Right lobe of liver (tissue), 6 donors: Measurements from ENCODE around the gene TNFRSF14. TPM values are rescaled to one million over a fixed set of nuclear protein-coding genes. Genes with fewer than 3 reads are reported as not detected.

Experiments
- ATAC-seq, 4 donors: fragments of 200-7000 bp; cut with Tn5 transposase; one replicate each; pipeline ENCODE4 v1.9.1; 2020; ENCODE audit warnings: mild to moderate bottlenecking in 4 of 4, moderate library complexity in 4 of 4
- DNase-seq, 3 donors: peaks; one replicate each; pipeline ENCODE4 v3.0.0-alpha.2; 2020
- H3K27ac ChIP-seq, 3 donors: fragments of 200-600 bp; one replicate each; pipeline ENCODE4 v1.8.0; 2022
- H3K27me3 ChIP-seq, 2 donors: fragments of 200-600 bp; one replicate each; pipeline ENCODE4 v1.8.0; 2022
- H3K36me3 ChIP-seq, 4 donors: fragments of 200-600 bp; sonication (generic) in 1 of 4; one replicate each; pipeline versions ENCODE4 v1.5.1 to v1.8.0; 2017 to 2022; ENCODE audit warnings: control low read depth in 1 of 4
- H3K4me1 ChIP-seq, 4 donors: fragments of 200-600 bp; sonication (generic) in 1 of 4; one replicate each; pipeline versions ENCODE4 v1.5.1 to v1.8.0; 2017 to 2022; ENCODE audit warnings: control low read depth in 1 of 4
- H3K4me3 ChIP-seq, 3 donors: fragments of 200-600 bp; one replicate each; pipeline ENCODE4 v1.8.0; 2022
- H3K9me3 ChIP-seq, 4 donors: fragments of 200-600 bp; sonication (generic) in 1 of 4; one replicate each; pipeline versions ENCODE4 v1.5.1 to v1.8.0; 2017 to 2022; ENCODE audit warnings: control low read depth in 1 of 4
- POLR2A ChIP-seq: fragments of 450-650 bp; IDR thresholded peaks from one replicate; pipeline ENCODE4 v1.6.1; 2017; ENCODE audit warnings: antibody characterized with exemption, mild to moderate bottlenecking
- WGBS: methylation state at CpG from one replicate; pipeline ENCODE4 v1.1.6; 2018; ENCODE audit warnings: low coverage, low lambda C conversion rate; ENCODE audit not compliant: insufficient coverage; ENCODE audit errors: missing lambda C conversion rate; 5-methylcytosine and 5-hydroxymethylcytosine counted together
- intact Hi-C, 2 donors: fragments of 100-400 bp; cut with DNase I; formaldehyde crosslinking; loops; one replicate each; pipeline versions ENCODE4 v1.11.2 to v1.14.1; 2022
- total RNA-seq, 6 experiments: library from RNA; depleted of rRNA in 2 of 6; stranded (reverse); fragments of >200 nt in 2 of 6; fragmentation: NEBNext Ultra II Directional in 3 of 6; extraction: Animal tissue kit (Norgen Biotek cat#: 25700) in 3 of 6; gene quantifications; one replicate each; pipeline versions ENCODE4 v1.1.0 to v1.2.4, GENCODE V29; 2016 to 2023
- TF ChIP-seq, protein P1 (sequence below), 4 donors: fragments of 200-600 bp in 3 of 4; fragments of 450-650 bp in 1 of 4; IDR thresholded peaks; one replicate each; pipeline versions ENCODE4 v1.5.1 to v1.8.0; 2016 to 2022; ENCODE audit warnings: antibody characterized with exemption in 4 of 4, mild to moderate bottlenecking in 2 of 4
- donor health status: DM: no; HTN: yes; CAD: no.
- donor health status: DM: no; HTN: no; CAD: no.
- donor health status: DM: no; HTN: no; CAD: no.
- donor health status: DM: no; HTN: yes; CAD: no.
- donor health status: DM: no; HTN: yes; CAD: no.

Gene TNFRSF14
- total RNA-seq, 6 experiments from 2014 or later: 31.0 to 54.8 (median 41.1) TPM

DNA sequence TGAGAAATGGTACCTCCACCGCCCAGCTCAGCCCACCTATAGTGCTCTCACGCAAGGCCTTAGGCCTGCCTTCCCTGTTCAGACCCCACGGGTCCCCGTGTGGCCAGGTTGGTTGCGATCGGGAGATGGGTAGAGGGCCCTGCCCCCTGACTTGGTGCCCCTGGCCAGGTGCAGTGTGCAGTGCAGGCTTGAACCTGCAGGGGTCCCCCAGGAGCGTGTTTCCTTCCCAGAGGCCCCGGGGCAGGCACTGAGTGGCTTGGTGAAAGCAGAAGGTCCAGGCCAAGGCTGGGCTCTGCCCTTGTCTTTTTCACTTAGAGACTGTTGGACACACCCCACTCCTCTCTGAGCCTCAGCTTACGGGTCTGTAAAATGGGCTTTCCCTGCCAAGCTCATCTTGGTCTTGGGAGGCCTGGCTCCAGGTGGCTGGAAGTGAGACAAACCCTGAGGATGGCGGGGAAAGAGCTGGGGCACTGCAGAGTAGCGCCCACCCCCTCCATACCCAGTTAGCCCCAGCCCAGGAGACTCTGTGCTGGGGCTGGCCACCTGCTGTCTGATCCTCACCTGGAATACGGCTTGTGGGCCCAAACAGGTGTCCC lies 16.8 kb upstream of the TNFRSF14 start:
- TF ChIP-seq, protein P1, sequence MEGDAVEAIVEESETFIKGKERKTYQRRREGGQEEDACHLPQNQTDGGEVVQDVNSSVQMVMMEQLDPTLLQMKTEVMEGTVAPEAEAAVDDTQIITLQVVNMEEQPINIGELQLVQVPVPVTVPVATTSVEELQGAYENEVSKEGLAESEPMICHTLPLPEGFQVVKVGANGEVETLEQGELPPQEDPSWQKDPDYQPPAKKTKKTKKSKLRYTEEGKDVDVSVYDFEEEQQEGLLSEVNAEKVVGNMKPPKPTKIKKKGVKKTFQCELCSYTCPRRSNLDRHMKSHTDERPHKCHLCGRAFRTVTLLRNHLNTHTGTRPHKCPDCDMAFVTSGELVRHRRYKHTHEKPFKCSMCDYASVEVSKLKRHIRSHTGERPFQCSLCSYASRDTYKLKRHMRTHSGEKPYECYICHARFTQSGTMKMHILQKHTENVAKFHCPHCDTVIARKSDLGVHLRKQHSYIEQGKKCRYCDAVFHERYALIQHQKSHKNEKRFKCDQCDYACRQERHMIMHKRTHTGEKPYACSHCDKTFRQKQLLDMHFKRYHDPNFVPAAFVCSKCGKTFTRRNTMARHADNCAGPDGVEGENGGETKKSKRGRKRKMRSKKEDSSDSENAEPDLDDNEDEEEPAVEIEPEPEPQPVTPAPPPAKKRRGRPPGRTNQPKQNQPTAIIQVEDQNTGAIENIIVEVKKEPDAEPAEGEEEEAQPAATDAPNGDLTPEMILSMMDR (IDR thresholded peaks at IDR 0.05): peak in 2 of 4 donors; percentile 8 to 13
- no peak for TF ChIP-seq POLR2A
- DNase-seq (no peak), ATAC-seq (peak in 2 of 4 donors; percentile 7 to 14)
- no peaks in the 10 kb centered on the region for H3K27me3 ChIP-seq
- H3K36me3 ChIP-seq: no peaks in the 10 kb centered on the region
- 86% methylated on average over 5 of the region's 12 CpGs for WGBS
- no peaks in the 10 kb centered on the region for H3K4me1 ChIP-seq
- H3K27ac ChIP-seq: no peak overlapping the region
- no peaks in the 10 kb centered on the region for H3K9me3 ChIP-seq
- no peak overlapping the region for H3K4me3 ChIP-seq
- intact Hi-C loops: no loop called here

DNA sequence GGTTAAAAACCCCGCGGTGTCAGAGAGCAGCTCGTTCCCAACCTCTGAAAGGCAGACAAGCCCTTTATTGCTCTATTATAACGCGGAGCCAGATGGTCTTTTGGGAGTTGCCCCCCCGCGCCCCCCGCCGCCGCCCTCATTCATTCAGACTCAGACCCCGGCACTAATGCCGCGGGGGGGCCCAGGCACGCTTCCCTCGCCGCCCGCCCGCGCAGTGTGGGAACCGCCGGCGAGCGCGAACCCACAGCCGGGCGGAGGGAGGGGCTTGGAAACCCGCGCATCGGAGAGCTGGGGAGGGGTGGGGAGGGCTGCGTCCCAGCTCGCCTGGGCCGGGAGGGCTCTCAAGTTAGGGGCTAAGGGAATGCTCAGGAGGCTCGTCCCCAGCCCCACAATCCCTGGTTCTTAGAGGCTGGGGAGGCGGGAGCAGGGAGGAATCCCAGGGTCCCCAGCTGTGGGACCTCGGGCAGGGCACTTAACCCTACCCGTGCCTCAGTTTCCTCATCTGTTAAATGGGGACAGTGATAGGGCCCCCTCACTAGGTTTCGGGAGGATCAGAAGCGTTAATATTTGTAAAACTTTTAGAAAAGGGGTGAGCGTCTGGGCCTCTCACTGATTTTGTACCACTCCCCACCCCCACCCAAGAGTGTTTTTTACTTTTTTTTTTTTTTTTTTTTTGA lies 15.2 kb upstream of the TNFRSF14 start:
- Histone ChIP-seq H3K36me3 (no peaks in the 10 kb centered on the region), H3K9me3 (no peaks in the 10 kb centered on the region), H3K27me3 (no peaks in the 10 kb centered on the region), H3K27ac (no peak overlapping the region), H3K4me1 (no peaks in the 10 kb centered on the region), H3K4me3 (no peak overlapping the region)
- intact Hi-C loops: no loop called here
- TF ChIP-seq POLR2A: no peak
- TF ChIP-seq, protein P1 (IDR thresholded peaks at IDR 0.05): no peak
- WGBS: 42% methylated on average over 5 of the region's 39 CpGs
- DNase-seq: no peak
- no peak for ATAC-seq

DNA sequence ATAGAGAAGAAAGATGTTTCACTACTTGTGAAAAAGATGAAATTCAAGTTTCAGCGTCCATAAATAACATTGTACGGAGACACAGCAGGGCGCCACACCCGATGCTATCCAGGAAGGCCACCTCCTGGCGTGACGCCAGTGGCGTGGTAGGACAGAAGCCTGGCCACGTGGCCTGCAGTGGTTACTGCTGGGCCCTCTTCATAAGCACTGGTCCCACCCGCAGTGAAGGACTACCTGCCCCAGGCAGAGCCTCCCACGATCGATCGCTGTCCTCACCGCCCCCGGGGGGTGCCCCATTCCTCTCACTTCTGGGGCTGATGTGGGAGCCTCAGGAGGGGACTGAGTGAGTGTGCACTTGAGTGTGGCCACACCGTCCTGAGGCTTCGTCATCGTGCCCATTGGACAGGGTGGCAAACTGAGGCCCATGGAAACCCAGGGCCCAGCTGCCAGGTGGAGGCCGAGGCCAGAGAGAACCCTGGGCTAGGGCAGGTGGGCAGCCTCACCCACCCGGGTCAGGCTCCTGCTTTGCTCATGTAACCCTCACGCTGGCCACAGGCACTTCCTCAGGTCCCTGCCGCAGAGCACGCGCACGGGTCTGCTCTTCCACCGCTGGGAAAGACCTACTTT lies 14.4 kb upstream of the TNFRSF14 start:
- Histone ChIP-seq H3K27ac (no peak overlapping the region), H3K36me3 (no peaks in the 10 kb centered on the region), H3K4me3 (no peak overlapping the region), H3K27me3 (no peaks in the 10 kb centered on the region), H3K4me1 (peaks cover 0 to 4% (median 0%) of the 10 kb centered on the region in 4 donors), H3K9me3 (no peaks in the 10 kb centered on the region)
- DNase-seq (no peak), ATAC-seq (no peak)
- intact Hi-C loops: no loop called here
- WGBS: 33% methylated on average over 3 of the region's 25 CpGs
- no peak for TF ChIP-seq POLR2A
- TF ChIP-seq, protein P1 (IDR thresholded peaks at IDR 0.05): no peak

DNA sequence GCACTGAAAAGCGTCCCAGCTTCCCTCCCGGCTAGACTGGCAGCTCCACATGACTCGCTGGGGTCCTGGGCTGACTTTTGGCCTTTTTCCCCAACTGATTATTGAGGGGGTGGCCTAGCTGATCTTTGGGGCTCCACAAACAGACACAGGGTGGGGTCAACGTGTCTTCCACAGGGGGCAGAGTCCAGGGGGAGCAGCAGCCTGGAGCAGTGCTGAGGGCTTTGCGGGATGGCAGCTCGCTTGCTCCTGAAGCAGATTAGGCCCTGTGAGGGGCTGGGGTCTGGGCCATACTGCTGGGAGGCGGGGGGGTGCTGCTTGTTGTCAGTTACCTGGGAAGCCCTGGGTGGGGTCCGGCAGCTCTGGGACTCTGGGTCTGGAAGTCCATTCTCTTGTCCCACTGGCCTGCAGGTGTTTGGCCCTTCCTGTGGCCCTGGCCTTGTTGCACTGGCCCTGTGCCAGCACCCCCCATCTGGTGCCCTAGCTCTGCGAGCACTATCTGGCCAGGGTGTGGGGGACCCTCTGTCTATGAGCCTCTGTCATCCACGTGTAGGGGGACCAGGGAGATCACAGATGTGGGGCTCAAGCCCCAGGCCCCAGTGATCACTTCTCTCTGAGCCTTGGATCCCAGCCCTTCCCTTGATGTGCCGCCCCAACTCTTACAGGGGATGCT lies 13.8 kb upstream of the TNFRSF14 start:
- ATAC-seq (no peak), DNase-seq (no peak)
- TF ChIP-seq POLR2A: no peak
- TF ChIP-seq, protein P1 (IDR thresholded peaks at IDR 0.05): no peak
- no peaks in the 10 kb centered on the region for H3K9me3 ChIP-seq
- intact Hi-C loops: no loop called here
- 73% methylated on average over 3 of the region's 11 CpGs for WGBS
- no peaks in the 10 kb centered on the region for H3K27me3 ChIP-seq
- no peak overlapping the region for H3K27ac ChIP-seq
- no peaks in the 10 kb centered on the region for H3K36me3 ChIP-seq
- H3K4me3 ChIP-seq: no peak overlapping the region
- H3K4me1 ChIP-seq: peaks cover 0 to 11% (median 2%) of the 10 kb centered on the region in 4 donors
